GM13976 (cell line): ENCODE measurements around the gene PLD5.

Experiments
- DNase-seq: peaks from one replicate; pipeline ENCODE4 v3.0.0; 2012; ENCODE audit warnings: low spot score
- in situ Hi-C: fragments of 300-500 bp; cut with MboI; formaldehyde crosslinking; loops from one replicate; pipeline ENCODE4 v1.12.0; 2022; ENCODE audit warnings: low sequenced_read_pairs, mixed read lengths, inconsistent platforms; ENCODE audit not compliant: unreplicated experiment
- TF ChIP-seq, protein P1 (sequence below): IDR thresholded peaks from 2 replicates; pipeline ENCODE4 v1.5.1; 2012; ENCODE audit warnings: borderline replicate concordance, mild to moderate bottlenecking; ENCODE audit not compliant: insufficient read depth; ENCODE audit errors: extremely low read depth, missing control alignments, control extremely low read depth

Gene PLD5

DNA sequence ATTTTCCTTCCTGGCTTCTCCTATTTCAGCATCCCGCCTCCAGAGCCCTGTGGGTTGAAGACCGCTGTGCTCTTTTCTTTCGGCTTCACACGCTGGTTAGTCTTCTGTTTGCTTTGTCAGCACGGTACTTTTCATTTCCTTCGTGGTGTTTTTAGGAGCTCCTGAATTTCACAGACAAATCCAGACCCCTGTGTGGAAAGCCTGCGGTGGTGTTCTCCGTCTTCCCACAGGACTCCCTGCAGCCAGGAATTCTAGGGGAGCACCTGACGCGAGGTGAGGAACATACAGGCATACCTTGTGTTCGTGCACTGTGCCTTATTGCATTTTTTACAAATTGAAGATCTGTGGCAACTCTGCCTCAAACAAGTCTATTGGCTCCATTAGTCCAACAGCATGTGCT, 315.4 kb downstream of the PLD5 start:
- TF ChIP-seq, protein P1, sequence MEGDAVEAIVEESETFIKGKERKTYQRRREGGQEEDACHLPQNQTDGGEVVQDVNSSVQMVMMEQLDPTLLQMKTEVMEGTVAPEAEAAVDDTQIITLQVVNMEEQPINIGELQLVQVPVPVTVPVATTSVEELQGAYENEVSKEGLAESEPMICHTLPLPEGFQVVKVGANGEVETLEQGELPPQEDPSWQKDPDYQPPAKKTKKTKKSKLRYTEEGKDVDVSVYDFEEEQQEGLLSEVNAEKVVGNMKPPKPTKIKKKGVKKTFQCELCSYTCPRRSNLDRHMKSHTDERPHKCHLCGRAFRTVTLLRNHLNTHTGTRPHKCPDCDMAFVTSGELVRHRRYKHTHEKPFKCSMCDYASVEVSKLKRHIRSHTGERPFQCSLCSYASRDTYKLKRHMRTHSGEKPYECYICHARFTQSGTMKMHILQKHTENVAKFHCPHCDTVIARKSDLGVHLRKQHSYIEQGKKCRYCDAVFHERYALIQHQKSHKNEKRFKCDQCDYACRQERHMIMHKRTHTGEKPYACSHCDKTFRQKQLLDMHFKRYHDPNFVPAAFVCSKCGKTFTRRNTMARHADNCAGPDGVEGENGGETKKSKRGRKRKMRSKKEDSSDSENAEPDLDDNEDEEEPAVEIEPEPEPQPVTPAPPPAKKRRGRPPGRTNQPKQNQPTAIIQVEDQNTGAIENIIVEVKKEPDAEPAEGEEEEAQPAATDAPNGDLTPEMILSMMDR = no peak
- in situ Hi-C loops = no loop called here
- DNase-seq = no peak

DNA sequence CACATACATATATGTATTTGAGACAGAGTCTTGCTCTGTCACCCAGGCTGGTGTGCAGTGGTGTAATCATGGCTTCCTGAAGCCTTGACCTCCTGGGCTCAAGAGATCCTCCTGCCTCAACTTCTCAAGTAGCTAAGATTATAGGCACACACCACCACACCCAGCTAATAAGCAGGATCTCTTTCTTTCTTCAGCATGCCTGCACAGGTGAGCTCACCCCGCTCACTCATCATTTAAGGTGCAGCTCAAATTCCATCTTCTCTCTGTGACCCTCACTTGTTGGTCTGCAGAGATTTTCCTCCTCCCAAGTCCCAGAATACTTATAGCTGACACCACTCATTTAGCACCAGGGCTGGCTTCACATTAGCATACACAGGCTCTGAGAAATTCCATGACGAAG, 316.5 kb downstream of the PLD5 start:
- in situ Hi-C loops = no loop called here

DNA sequence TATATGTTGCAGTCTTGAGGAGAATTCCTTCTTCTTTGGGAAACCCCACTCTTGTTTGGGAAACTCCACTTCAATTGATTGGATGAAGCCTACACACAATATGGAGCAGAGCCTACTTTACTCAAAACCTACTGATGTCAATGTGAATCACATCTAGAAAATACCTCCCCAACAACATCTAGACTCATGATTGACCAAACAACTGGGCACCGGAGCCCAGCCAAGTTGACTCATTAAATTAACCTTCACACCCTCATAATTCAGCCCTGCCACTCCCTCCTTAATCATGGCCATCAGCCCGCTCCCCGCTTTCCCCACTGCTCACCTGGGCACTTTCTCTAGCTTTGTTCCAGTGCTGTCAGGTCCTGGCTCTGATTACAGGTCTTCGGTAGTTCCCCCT, 317.5 kb downstream of the PLD5 start:
- TF ChIP-seq, protein P1 = no peak
- DNase-seq = no peak

More for the DNA sequence above, 316.5 kb downstream of the PLD5 start:
- DNase-seq = no peak
- TF ChIP-seq, protein P1 = no peak

DNA sequence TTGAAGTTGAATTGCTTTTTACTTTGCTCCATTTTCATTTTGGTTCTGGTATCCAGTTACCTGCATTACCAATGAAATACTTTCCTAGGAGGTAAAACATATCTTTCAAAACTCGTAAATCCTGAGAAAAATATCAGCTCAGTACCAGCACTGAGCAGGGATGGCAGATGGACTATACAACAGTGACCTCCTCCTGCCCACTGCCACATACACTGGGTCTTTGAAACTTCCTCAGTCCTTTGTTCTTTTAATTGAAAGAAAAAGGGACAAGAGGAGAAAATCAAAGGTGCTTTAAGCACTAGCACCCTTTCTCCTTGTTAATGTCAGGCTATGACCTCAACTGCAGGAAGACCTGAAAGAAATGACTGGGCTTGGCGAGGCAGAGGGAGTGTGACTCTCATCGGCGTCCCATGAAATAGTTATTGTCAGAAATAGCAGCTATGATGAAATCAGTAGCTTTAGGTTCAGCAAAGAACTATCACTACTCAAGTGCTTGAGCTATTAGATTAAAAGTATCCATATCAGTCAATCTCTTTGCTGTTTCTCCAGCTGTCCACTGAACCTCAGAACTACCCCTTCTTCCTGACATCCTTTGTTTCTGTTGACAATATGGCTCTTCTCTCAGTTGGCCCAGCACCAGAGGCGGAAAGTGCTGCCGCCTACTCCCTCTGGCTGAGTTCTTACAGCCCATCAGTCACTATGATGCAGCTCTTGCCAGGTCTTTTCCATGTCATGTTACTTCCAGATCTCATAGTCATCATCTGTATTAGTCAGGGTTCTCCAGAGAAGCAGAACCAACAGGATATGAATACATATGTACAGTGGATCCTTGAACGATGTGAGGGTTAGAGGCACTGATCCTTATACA, 318.6 kb downstream of the PLD5 start:
- DNase-seq = no peak
- in situ Hi-C loops = no loop called here
- TF ChIP-seq, protein P1 = no peak

More for the DNA sequence above, 317.5 kb downstream of the PLD5 start:
- in situ Hi-C loops = no loop called here

DNA sequence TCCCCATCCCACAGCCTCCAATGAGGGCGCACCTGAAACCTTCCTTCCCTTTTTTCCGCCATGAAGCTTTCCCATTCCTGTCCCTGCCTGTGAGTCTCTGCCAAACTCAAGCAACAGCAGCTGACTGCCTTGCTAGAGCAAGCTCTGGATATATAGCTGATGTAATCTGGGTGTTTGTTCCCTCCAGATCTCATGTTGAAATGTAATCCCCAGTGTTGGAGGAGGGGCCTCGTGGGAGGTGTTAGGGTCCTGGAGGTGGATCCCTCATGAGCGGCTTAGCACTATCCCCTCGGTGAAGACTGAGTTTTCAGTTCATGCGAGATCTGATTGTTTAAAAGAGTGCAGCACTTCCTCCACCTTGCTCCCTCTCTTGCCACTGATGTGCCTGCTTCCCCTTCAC, 321.2 kb downstream of the PLD5 start:
- no peak for DNase-seq
- in situ Hi-C loops = no loop called here
- TF ChIP-seq, protein P1 = no peak

DNA sequence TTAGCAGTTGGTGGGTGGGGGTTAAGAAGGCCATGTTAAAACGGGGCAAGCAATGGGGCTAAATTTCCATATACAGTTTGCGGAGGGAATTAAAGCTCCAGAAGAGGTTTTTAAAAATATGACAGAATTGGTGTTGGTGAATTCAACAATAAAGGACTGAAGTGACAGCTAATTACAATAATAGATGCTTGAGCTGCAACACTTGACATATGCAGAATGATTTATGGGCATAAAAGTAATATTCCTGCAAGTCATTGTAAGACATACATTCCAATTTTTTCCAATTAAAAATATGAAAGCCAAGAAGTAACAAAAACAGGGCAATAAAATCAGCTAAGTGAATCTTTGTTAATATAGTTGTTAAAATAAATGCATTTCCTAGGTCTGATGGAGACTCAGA, 323.4 kb downstream of the PLD5 start:
- in situ Hi-C loops = no loop called here
- TF ChIP-seq, protein P1 = no peak
- no peak for DNase-seq
